GM19193 (cell line): Measurements from ENCODE around the gene BOC.

Experiments
- POLR2A ChIP-seq: IDR thresholded peaks from 4 replicates; pipeline ENCODE4 v1.6.1; 2011; ENCODE audit not compliant: insufficient read depth, insufficient read length; ENCODE audit errors: extremely low read depth

The BOC gene

DNA sequence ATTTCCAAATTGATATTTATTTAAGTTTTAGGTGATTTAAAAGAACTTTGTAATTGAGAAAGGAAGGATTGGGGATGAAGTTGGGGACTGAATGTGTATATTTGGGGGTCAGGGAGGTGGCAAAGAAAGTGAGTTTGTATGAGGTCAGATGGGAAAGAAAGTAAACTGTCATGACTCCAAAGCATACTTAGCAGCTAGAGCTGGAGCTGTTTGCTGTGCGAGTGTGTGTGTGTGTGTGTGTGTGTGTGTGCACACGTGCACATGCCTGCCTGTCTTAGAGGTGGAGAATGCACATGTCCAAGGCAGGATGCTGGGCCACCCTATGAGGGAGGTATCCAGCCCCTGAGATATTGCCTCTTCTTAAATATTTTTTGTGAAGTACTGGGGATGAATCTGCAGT, 21.0 kb downstream of the BOC start:
- no peak for TF ChIP-seq POLR2A

DNA sequence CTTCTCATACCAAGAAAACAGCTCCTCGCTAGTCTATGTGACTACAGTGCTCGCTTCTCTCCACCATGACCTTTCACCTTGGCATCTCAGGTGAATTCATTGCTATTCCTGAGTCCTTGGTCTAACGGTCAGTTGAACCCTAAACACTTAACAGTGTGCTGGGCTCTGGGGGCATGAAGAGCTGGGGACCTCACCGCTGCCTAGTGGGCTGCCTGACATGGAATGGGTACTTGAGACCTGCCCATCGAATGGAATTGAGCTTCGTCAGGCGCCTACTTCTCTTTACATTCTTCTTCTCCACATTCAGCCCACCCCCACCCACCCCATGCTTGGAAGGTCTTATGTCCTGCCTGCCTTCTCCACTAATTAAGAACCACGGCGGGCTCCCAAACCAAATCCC, 22.1 kb downstream of the BOC start:
- no peak for TF ChIP-seq POLR2A

DNA sequence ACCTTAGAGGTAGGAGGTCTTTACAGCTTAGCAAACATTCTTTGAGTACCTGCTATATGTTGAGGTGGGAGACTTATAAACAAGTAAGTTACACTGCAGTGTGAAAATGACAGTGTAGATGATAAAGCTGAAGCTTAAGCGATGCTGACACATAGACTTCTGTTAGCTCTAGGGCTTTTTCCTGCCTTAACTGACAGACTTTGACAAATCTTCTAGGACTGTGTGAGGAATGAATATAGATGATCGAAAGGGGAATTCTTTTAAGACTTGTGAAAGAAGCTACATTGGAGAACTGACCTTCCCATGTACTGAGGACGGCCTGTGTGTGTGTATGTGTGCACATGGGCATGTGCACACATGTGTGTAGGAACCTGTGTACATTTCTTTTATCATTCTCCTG, 22.7 kb downstream of the BOC start:
- no peak for TF ChIP-seq POLR2A

DNA sequence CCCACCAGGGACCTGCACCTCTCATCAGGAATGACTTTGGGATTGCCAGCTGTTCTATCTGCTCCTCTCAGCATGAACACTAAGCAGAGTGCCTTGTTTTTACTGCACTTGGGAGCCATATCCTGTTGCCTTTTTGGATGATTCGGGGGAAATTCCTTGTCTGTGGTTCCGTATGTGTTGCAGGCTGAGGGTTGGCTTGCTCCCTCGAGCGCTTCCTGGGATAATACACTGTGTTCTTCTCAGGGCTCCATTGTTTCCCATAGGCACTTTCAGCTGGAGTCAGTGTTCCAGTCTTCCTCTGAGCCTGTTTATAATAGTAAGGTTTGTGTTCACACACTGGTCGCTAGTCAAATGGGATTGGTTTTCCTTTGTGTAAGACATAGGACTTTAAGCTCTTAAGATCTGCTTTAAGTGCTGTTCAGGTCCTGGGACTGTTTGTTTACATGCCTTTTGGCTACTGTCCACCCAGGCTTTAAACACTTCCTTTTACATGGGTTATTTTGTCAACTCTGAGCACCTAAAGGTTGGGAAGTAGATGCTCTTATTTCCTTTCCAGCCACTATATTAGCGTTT, 23.4 kb downstream of the BOC start:
- TF ChIP-seq POLR2A: no peak

DNA sequence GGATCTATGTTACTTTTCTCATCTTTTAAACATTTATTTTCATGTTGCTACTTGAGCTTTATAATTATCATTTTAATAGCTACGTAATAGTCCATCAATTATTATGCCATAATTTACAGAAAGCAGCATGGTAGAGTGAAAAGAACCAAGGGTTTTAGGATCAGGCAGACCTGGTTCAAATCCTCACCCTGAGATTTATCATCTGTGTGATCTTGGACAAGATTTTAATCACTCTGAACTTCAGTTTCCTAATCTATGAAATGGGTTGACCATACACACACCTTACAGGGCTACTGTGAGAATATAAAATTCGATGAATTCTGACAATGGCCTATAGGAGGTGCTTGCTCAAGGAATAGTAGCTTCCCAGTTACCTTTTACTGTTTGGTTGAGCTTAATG, 27.1 kb downstream of the BOC start:
- TF ChIP-seq POLR2A: no peak

DNA sequence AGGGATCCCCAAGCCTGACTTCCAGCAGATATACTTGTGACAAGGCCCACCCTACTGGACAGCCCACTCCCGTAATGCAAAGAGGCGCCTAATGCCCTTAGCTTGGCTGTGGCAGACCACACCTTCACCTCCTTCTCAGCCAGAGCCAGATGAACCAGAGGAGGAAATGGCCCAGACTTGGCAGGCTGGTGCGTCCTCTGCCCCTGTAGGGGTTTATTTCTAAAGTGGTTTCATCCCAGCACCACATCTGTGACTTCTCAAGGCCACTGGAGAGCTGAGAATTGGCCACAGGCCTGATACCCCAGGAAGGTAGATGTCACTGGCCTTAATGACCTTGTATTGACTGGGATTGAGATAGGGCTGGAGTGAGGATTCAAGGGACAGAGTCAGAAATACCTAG, 29.5 kb downstream of the BOC start:
- no peak for TF ChIP-seq POLR2A

DNA sequence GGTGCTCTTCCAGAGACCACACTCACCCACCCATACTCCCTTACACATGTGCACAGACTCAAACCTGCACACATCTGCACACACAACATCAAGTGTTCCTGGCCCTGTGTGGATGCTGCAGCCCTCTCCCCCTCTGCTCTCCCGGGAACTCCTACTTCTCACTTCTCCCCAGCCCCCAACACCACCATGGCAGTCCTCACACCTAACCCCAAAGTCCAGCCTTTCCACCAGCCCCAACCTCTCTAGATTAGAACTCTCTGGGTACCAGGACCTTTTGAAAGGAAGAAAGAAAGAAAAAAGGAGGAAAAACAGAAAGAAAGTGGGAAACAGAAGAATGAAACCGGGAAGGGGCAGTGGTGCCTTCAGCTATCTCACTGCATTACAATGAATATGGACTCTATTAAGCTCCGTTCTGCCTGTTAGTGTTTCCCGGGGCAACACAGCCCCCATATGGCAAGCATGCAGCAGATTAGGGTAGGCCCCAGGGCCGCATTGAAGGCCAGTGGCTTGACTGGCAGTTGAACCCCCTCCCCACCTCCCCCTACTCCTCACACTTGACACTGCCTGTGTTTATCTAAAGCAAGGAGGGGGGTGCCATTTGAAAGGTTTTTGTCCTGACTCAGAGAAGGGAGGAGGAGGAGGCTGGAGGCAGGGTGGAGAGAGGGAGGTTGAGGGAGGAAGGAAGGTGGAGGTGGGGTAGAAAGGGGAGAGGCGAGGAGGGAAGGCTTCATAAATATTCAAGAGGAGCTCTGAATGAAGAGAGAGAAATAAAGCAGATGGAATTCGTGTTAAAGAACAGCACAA, 30.1 kb downstream of the BOC start:
- TF ChIP-seq POLR2A: no peak

DNA sequence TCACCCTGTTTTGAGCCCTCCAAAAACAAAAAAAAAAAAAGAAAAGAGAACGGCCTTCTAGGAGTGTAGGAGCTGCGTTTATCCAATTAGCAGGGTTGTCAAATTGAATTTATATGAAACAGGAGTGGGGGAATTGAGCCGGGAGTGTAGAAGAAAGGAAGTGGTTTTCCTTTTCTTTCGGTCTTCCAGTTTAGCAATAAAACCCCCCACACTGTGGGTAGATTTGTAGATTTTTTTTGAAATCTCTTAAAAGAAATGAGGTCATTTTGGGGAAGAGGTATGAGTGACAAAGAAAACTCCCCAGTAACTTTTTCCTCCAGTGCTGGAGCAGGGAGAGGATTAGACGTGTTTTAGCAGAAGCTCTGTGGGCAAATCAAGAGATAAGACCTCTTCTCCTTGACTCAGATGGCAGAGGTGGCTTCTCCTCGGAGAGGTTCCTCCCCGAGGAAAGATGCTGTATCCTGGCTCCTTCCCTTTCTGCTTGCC, 30.8 kb downstream of the BOC start:
- TF ChIP-seq POLR2A: no peak

DNA sequence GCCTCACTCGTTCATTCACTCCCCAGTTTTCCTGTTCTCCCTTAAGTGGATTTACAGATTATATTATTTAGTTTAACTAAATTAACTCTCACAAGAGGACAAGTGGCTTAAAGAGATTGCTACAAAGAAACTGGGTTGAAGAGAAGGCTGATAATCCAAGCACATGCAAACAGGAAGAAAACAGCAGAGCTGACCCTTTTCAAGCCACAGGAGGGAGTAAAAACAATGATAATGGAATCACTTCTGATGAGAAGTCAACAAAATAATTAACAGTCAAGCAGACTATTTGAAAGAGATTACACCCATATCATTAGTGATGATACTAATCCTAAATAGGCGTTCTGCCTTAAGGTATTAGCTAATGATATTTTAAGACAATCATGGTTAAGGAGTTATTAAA, 31.7 kb downstream of the BOC start:
- no peak for TF ChIP-seq POLR2A

DNA sequence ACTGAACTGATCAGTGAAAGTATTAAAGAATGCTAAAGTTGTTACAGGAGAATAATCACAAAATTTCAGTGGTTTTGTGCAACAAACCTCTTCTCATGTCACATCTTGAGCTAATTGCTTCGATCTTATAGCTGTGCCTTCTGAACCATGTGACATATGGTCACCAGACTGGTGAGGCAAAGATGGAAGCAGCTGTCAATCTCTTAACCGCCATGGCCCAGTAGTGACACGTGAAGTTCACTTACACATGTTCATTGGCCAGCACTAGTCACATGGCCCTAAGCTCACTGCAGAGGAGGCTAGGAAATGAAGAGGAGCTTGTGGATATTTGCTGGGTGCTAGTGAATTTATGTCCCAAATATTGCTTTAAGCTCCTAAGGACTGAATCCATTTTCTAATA, 32.5 kb downstream of the BOC start:
- no peak for TF ChIP-seq POLR2A

DNA sequence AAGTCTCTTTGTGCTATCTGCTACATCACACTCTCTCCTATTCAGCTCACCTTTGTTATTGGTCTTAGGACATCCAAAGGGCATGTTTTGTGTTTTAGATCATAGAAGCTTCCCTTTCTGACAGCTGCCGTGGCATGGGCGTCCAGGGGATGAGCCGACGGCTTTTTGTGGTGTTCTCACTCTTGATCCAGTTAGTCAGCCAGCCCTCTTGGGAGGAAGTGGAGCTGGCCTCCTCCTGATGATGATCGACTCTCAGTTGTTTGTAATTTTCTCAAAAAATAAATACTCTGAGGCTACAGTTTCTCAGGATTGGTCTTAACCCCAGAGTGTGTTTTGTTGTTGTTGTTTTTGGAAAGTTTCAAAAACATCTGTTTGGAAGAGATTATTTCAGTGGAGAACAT, 34.4 kb downstream of the BOC start:
- no peak for TF ChIP-seq POLR2A

DNA sequence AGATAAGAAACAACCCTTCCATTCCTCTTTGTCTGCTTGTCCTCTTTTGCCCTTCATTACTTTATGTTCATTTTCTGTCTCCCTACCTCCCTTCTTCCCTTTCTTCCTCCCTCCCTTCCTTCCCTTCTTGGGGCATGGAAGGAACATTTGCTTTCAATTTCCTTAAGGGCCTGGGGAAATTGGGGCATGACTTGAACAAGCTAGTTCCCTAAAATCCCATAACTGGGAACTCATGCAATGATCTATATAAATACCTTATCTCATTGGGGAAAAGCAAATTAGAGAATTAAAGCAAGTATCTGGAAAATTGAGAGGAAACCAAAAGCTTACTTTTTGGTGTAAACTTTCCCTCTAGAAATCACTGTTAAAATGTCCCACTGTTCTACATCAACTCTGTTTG, 35.7 kb downstream of the BOC start:
- no peak for TF ChIP-seq POLR2A

DNA sequence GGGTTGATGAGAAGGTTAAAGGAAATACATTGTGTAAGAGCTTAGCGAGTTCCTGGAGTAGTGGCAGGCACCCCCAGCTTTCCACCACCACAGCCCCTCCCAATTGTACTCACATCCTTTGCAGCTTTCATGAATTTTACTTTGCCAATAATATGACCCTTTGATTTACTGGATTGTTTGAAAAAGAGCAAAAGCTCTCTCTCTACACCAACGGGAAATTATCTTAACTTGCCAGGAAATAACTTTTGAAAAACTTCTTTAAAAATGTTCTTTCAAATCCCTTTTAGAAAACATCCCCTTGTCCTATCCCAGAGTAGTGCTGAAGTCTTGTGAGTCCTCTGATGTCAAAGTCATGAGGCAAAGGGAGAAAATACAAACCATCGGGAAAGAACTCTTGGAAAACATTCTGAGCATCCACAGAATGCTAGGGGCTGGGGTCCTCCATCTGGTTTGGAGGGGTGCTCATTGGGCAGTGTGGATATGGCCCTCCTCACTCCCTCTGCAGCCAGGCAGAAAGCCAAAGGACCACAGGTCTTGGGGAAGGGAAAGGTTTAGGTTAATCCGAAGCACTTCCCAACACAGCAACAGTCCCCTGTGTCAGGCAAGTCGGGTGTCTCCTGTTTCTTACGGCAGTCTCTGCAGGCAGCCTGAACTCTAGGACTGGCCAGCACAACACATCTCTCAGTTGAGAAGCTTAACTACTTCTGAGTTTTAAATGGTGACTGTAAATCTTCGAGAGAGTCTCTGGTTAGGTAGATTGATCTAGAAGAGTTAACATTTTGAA, 36.5 kb downstream of the BOC start:
- TF ChIP-seq POLR2A: no peak

DNA sequence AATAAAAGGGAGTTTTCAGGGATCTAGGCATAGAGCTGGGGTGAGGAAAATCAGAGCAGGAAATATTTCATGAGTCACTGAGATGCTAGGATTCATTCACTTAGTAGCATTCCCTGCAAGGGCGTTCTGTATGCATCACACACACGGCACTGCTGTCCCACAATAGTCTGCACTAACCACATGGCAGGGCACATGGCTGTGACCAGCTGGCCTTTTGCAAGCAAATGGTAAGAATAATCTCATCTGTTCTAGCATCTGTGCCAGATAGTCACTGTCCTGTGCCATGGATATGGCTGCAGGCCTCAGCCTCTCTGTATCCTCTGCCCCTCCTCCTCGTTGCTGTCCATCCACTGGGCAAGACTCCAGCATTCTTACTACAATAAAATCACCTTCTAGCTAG, 37.8 kb downstream of the BOC start:
- no peak for TF ChIP-seq POLR2A

DNA sequence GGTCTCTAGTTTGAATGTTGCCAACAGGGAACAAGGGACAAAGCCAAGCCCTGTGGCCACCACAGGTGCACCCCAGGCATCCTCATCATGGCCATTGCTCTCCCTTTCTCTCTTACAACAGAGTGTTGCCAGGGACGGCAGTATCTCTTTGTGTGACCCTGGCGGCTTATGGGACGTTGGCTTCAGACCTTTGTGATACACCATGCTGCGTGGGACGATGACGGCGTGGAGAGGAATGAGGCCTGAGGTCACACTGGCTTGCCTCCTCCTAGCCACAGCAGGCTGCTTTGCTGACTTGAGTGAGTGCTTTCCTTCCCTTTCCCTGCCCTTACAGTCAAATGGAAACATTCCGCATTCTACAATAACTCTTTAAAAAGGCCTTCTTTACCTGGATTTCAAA, 38.2 kb downstream of the BOC start:
- no peak for TF ChIP-seq POLR2A

DNA sequence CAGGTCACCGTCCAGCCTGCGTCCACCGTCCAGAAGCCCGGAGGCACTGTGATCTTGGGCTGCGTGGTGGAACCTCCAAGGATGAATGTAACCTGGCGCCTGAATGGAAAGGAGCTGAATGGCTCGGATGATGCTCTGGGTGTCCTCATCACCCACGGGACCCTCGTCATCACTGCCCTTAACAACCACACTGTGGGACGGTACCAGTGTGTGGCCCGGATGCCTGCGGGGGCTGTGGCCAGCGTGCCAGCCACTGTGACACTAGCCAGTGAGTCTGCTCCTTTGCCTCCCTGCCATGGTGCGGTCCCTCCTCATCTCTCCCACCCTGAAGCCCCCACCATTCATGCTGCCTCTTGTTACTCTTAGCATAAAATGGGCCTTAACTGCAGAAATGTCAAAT, 39.2 kb downstream of the BOC start:
- no peak for TF ChIP-seq POLR2A
